T-helper 1 cell treated with Interleukin-12 subunit alpha and Interleukin-12 subunit beta and Interleukin-4 antibody, amounts not matched to agents 30 ng/mL and 1 ng/mL, for 36 hours (primary cell): ENCODE results near the gene ANKRD40CL. TPM values are rescaled to one million over a fixed set of nuclear protein-coding genes. Genes with fewer than 3 reads are reported as not detected.

Experiments used
- intact Hi-C: fragments of 100-400 bp; cut with micrococcal nuclease; formaldehyde crosslinking; loops from one replicate; pipeline ENCODE4 v1.15.1; 2024
- total RNA-seq: library from RNA; stranded (reverse); gene quantifications from 2 replicates; pipeline ENCODE4 v1.2.3, GENCODE V29; 2022

ANKRD40CL gene
- total RNA-seq, 1 donor from 2014 or later, result not detected

GRCh38 chr17:50790618-50791017 lies 23.3 kb upstream of the ANKRD40CL start:
- intact Hi-C loops, result no loop called here

GRCh38 chr17:50787106-50787505 lies 19.8 kb upstream of the ANKRD40CL start:
- intact Hi-C loops, result no loop called here

GRCh38 chr17:50785946-50786570 lies 18.7 kb upstream of the ANKRD40CL start:
- intact Hi-C loops, result no loop called here

- intact Hi-C loops, result no loop called here
Measured at GRCh38 chr17:50785126-50785525, 17.8 kb upstream of the ANKRD40CL start.

GRCh38 chr17:50783905-50784304 lies 16.6 kb upstream of the ANKRD40CL start:
- intact Hi-C loops, result loop anchor here (1.0 to 2.0 kb wide), 4 partner anchors 58 to 369 kb away; partner anchors contain the start of genes NME1 and SPATA20

GRCh38 chr17:50783193-50783660 lies 15.9 kb upstream of the ANKRD40CL start:
- intact Hi-C loops, result loop anchor here (1.0 to 2.0 kb wide), 4 partner anchors 59 to 370 kb away; partner anchors contain the start of genes NME1 and SPATA20

GRCh38 chr17:50781167-50781566 lies 13.8 kb upstream of the ANKRD40CL start:
- intact Hi-C loops, result no loop called here

- intact Hi-C loops, result no loop called here
Measured at GRCh38 chr17:50779747-50780353, 12.5 kb upstream of the ANKRD40CL start.

- intact Hi-C loops, result no loop called here
Measured at GRCh38 chr17:50778988-50779387, 11.7 kb upstream of the ANKRD40CL start.

GRCh38 chr17:50778471-50778870 lies 11.2 kb upstream of the ANKRD40CL start:
- intact Hi-C loops, result no loop called here

GRCh38 chr17:50775926-50776325 lies 8.6 kb upstream of the ANKRD40CL start:
- intact Hi-C loops, result no loop called here

- intact Hi-C loops, result no loop called here
Measured at GRCh38 chr17:50774225-50774803, 7.0 kb upstream of the ANKRD40CL start.

GRCh38 chr17:50771991-50772785 lies 4.9 kb upstream of the ANKRD40CL start:
- intact Hi-C loops, result no loop called here

- intact Hi-C loops, result no loop called here
Measured at GRCh38 chr17:50770346-50770745, 3.0 kb upstream of the ANKRD40CL start.

GRCh38 chr17:50769884-50770283 lies 2.6 kb upstream of the ANKRD40CL start:
- intact Hi-C loops, result no loop called here

GRCh38 chr17:50768346-50768761 lies 1.0 kb upstream of the ANKRD40CL start:
- intact Hi-C loops, result no loop called here

GRCh38 chr17:50767030-50767429 lies 288 bp downstream of the ANKRD40CL start:
- intact Hi-C loops, result no loop called here

- intact Hi-C loops, result no loop called here
Measured at GRCh38 chr17:50766222-50767023, 895 bp downstream of the ANKRD40CL start.

- intact Hi-C loops, result no loop called here
Measured at GRCh38 chr17:50765454-50766221, 1.7 kb downstream of the ANKRD40CL start.

GRCh38 chr17:50764734-50765149 lies 2.6 kb downstream of the ANKRD40CL start:
- intact Hi-C loops, result no loop called here
